KMS-11 (cell line): ENCODE data around the gene HAO2.

Source experiments
- H2AFZ ChIP-seq: fragments of 200-600 bp; sonication (generic); 2 replicates; pipeline ENCODE4 v1.6.1; 2016; ENCODE audit warnings: antibody characterized with exemption, mixed run types, low read depth
- H3K27ac ChIP-seq: fragments of 200-600 bp; sonication (generic); 2 replicates; pipeline ENCODE4 v1.6.1; 2016; ENCODE audit warnings: mild to moderate bottlenecking, mixed run types
- H3K27me3 ChIP-seq: fragments of 200-600 bp; sonication (generic); 2 replicates; pipeline ENCODE4 v1.6.1; 2017; ENCODE audit warnings: mild to moderate bottlenecking, low read depth, mixed run types, moderate library complexity; ENCODE audit not compliant: insufficient read depth
- H3K36me3 ChIP-seq: fragments of 200-600 bp; sonication (generic); 2 replicates; pipeline ENCODE4 v1.6.1; 2017; ENCODE audit warnings: mild to moderate bottlenecking, mixed run types; ENCODE audit not compliant: insufficient read depth
- H3K4me1 ChIP-seq: fragments of 200-600 bp; sonication (generic); 2 replicates; pipeline ENCODE4 v1.6.1; 2016; ENCODE audit warnings: mild to moderate bottlenecking, low read depth, mixed run types; ENCODE audit not compliant: poor library complexity, severe bottlenecking
- H3K4me2 ChIP-seq: fragments of 200-600 bp; sonication (generic); 2 replicates; pipeline ENCODE4 v1.7.0; 2016; ENCODE audit warnings: mild to moderate bottlenecking, mixed run types
- H3K4me3 ChIP-seq: fragments of 200-600 bp; sonication (generic); IDR thresholded peaks from 2 replicates; pipeline ENCODE4 v1.6.1; 2017; ENCODE audit warnings: low read depth, low read length, mixed read lengths; ENCODE audit not compliant: insufficient read depth
- H3K79me2 ChIP-seq: fragments of 200-600 bp; sonication (generic); 2 replicates; pipeline ENCODE4 v1.6.1; 2016; ENCODE audit warnings: low read depth, mixed run types; ENCODE audit not compliant: insufficient read depth
- H3K9ac ChIP-seq: fragments of 200-600 bp; sonication (generic); 2 replicates; pipeline ENCODE4 v1.6.1; 2016; ENCODE audit warnings: mild to moderate bottlenecking, mixed run types
- H4K20me1 ChIP-seq: fragments of 200-600 bp; sonication (generic); 2 replicates; pipeline ENCODE4 v1.6.1; 2016; ENCODE audit warnings: mild to moderate bottlenecking, mixed run types; ENCODE audit not compliant: insufficient read depth
- TF ChIP-seq, protein P1 (sequence below): fragments of 200-600 bp; sonication (generic); conservative IDR thresholded peaks from 2 replicates; pipeline ENCODE4 v1.6.1; 2017; ENCODE audit warnings: low read depth, mild to moderate bottlenecking, antibody characterized with exemption, low read length, moderate library complexity, mixed read lengths

The HAO2 gene

GRCh38 chr1:119420638-119421037 is 52.1 kb downstream of the HAO2 start:
- no peaks in the 10 kb centered on the region for H3K4me1 ChIP-seq
- H3K9ac ChIP-seq = no peak overlapping the region
- TF ChIP-seq, protein P1, sequence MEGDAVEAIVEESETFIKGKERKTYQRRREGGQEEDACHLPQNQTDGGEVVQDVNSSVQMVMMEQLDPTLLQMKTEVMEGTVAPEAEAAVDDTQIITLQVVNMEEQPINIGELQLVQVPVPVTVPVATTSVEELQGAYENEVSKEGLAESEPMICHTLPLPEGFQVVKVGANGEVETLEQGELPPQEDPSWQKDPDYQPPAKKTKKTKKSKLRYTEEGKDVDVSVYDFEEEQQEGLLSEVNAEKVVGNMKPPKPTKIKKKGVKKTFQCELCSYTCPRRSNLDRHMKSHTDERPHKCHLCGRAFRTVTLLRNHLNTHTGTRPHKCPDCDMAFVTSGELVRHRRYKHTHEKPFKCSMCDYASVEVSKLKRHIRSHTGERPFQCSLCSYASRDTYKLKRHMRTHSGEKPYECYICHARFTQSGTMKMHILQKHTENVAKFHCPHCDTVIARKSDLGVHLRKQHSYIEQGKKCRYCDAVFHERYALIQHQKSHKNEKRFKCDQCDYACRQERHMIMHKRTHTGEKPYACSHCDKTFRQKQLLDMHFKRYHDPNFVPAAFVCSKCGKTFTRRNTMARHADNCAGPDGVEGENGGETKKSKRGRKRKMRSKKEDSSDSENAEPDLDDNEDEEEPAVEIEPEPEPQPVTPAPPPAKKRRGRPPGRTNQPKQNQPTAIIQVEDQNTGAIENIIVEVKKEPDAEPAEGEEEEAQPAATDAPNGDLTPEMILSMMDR = no peak
- no peak overlapping the region for H3K4me2 ChIP-seq
- H4K20me1 ChIP-seq = no peaks in the 10 kb centered on the region
- no peak overlapping the region for H2AFZ ChIP-seq
- no peak overlapping the region for H3K4me3 ChIP-seq
- no peaks in the 10 kb centered on the region for H3K36me3 ChIP-seq
- H3K79me2 ChIP-seq = no peaks in the 10 kb centered on the region
- H3K27me3 ChIP-seq = no peaks in the 10 kb centered on the region
- no peak overlapping the region for H3K27ac ChIP-seq

GRCh38 chr1:119422631-119423030 is 54.0 kb downstream of the HAO2 start:
- Histone ChIP-seq H3K36me3 (no peaks in the 10 kb centered on the region), H3K79me2 (no peaks in the 10 kb centered on the region), H3K27me3 (no peaks in the 10 kb centered on the region), H3K4me3 (no peak overlapping the region), H3K9ac (no peak overlapping the region), H3K4me2 (no peak overlapping the region), H3K27ac (no peak overlapping the region), H2AFZ (no peak overlapping the region), H3K4me1 (no peaks in the 10 kb centered on the region), H4K20me1 (no peaks in the 10 kb centered on the region)
- TF ChIP-seq, protein P1 = no peak

GRCh38 chr1:119428991-119429390 is 60.4 kb downstream of the HAO2 start:
- Histone ChIP-seq H3K9ac (no peak overlapping the region), H2AFZ (no peak overlapping the region), H4K20me1 (no peaks in the 10 kb centered on the region), H3K4me3 (no peak overlapping the region), H3K79me2 (no peaks in the 10 kb centered on the region), H3K4me1 (no peaks in the 10 kb centered on the region), H3K36me3 (no peaks in the 10 kb centered on the region), H3K27ac (no peak overlapping the region), H3K4me2 (no peak overlapping the region), H3K27me3 (no peaks in the 10 kb centered on the region)
- TF ChIP-seq, protein P1 = no peak

- Histone ChIP-seq H4K20me1 (no peaks in the 10 kb centered on the region), H3K27ac (no peak overlapping the region), H2AFZ (no peak overlapping the region), H3K4me1 (no peaks in the 10 kb centered on the region), H3K4me3 (no peak overlapping the region), H3K27me3 (no peaks in the 10 kb centered on the region), H3K79me2 (no peaks in the 10 kb centered on the region), H3K4me2 (no peak overlapping the region), H3K9ac (no peak overlapping the region), H3K36me3 (no peaks in the 10 kb centered on the region)
- TF ChIP-seq, protein P1 = no peak
Observed at GRCh38 chr1:119429687-119430086, 61.1 kb downstream of the HAO2 start.

- Histone ChIP-seq H3K27ac (no peak overlapping the region), H2AFZ (no peak overlapping the region), H3K27me3 (no peaks in the 10 kb centered on the region), H4K20me1 (no peaks in the 10 kb centered on the region), H3K9ac (no peak overlapping the region), H3K36me3 (no peaks in the 10 kb centered on the region), H3K4me1 (no peaks in the 10 kb centered on the region), H3K79me2 (no peaks in the 10 kb centered on the region), H3K4me3 (no peak overlapping the region), H3K4me2 (no peak overlapping the region)
- TF ChIP-seq, protein P1 = no peak
Observed at GRCh38 chr1:119430486-119430885, 61.9 kb downstream of the HAO2 start.
